ENCODE data around the gene SGIP1. TPM values are rescaled to one million over a fixed set of nuclear protein-coding genes. Genes with fewer than 3 reads are reported as not detected.
A peak's percentile ranks its signal among the peaks of the same experiment; 100 is the strongest.

Gene SGIP1
- total RNA-seq, 2 experiments from 2014 or later: not detected

DNA sequence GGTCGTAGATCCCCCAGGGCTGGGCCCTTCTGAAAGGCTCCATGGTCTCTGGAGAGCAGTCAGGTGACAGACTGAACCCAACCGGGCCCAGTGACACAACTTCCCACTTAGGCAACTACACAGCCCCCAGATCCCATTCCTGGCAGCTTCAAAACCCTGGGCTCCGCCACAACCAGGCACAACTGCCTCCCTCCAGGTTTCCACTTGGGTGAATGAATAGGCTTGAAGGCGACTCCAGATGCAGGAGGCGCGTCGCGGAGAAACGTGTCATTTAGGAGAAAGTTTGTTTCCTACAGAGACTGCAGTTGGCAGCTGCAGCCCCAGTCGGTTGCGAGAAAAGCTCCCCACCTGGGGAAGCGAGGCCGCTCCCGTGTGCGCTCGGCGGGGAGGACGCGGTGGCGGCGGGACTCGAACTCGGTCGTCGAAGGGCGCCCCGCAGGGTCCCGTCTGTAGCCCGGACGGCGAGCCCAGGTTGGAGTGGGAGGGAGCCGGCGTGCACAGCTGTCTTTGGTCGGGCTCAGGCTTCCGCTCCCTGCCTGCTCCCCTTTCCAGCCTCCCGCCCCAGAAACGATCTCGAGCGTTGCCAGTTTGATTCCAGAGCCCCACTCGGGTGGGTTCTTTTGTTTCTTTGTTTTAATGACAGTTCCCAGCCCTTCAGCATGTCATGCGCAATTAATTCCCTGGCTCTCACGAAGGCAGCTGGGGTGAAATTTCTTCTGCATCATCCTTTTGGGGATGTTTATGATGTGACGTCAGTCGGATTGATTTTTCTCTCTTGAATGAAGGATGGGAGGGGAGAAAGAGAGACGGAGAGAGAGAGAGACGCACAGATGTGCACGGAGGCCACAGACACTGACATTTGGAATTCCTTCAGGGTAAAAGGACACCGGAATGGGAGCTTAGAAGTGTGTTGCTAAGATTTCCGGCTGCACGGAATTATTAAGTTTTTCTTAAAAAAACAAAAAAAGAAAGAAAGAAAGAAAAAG, 862 bp upstream of the SGIP1 start:
- H3K9me3 Mint-ChIP-seq: no peaks in the 10 kb centered on the region
- no peak overlapping the region for H3K27ac Mint-ChIP-seq
- peaks cover 56% of the 10 kb centered on the region for H3K27me3 Mint-ChIP-seq
- H3K36me3 Mint-ChIP-seq: no peaks in the 10 kb centered on the region
- peak overlapping the region; percentile 77 for H3K4me3 Mint-ChIP-seq
- peaks cover 12% of the 10 kb centered on the region for H3K4me1 Mint-ChIP-seq
- peak; percentile 25 for DNase-seq

DNA sequence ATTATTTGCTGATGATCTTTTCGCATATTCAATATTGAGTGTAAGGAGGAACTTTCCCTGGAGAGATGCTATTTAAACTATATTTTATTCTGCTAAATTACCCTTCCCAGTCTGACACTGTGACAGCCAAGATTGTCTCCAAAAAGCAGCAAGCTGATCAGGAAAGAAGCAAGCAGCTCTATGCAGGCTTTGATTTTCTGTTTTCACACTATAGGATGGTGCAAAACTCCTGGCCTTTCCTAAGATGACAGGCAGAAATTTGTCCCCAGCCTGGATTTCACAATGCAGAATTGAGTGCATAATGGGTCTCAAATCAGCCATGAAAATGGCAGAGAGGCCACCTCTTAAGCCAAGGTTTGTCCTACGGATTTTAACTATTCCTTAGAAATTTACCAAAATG, 1.1 kb downstream of the SGIP1 start:
- no peaks in the 10 kb centered on the region for H3K36me3 Mint-ChIP-seq
- peaks cover 12% of the 10 kb centered on the region for H3K4me1 Mint-ChIP-seq
- H3K9me3 Mint-ChIP-seq: no peaks in the 10 kb centered on the region
- H3K27ac Mint-ChIP-seq: no peak overlapping the region
- no peak for DNase-seq
- H3K27me3 Mint-ChIP-seq: peaks cover 44% of the 10 kb centered on the region
- H3K4me3 Mint-ChIP-seq: no peak overlapping the region

DNA sequence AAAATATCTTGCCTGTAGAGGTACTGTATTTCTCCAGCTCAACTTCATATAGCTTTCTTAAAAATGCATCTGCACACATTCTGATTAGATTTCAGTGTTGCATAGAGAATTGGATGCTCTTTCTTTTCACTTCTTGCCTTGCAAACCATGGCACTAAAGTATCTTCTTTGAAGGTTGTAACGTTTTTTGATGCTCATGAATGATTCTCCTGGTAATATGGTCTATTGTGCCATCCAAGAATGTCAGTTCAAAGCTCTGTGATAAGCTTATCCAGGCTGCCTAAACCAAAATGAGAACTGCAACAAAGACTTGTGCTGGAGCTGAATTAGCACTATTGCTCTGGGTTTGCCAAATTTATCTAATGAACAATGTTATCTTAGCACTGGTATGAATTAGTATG, 1.9 kb downstream of the SGIP1 start:
- no peak overlapping the region for H3K4me3 Mint-ChIP-seq
- DNase-seq: no peak
- H3K27ac Mint-ChIP-seq: no peak overlapping the region
- no peaks in the 10 kb centered on the region for H3K9me3 Mint-ChIP-seq
- peaks cover 12% of the 10 kb centered on the region for H3K4me1 Mint-ChIP-seq
- H3K36me3 Mint-ChIP-seq: no peaks in the 10 kb centered on the region
- H3K27me3 Mint-ChIP-seq: peaks cover 38% of the 10 kb centered on the region

DNA sequence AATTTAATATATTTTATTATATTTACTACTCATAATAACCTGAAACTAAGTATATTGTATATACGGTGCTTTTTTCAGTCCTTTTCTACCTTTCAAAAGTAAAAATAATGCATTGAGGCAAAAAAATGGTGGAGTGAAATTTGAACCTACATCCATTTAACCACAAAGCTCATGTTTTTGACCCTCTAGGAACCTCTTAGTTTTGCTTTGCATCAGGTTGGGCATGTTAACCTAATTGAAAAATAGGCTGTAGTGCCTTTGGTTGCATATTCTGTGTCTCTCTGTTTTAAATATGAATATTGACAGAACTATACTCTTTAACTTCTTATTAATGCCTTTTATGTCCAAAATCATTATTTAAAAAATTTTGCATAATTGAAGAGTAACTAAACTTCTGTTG, 3.8 kb downstream of the SGIP1 start:
- no peak for DNase-seq
- Mint-ChIP-seq H3K4me1 (peaks cover 9% of the 10 kb centered on the region), H3K27ac (no peak overlapping the region), H3K36me3 (no peaks in the 10 kb centered on the region), H3K4me3 (no peak overlapping the region), H3K9me3 (no peaks in the 10 kb centered on the region), H3K27me3 (peaks cover 22% of the 10 kb centered on the region)

DNA sequence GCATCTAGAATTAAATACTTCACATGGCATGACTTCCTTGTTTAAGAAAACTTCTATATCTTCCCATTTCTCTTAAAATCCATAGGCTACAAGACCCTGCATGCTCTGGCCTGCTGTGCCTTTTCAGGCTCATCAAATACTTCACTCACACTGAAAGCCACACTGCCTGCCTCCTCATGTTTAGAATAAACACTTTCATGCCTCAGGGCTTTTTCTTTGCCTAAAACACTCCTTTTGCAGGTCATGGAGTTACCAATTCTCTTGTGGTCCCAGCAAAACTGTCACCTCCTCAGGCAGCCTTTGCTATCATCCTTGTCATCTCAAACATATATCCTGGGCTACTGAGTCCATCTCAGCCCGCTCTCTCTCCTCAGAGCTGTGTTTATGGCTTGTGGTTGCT, 5.5 kb downstream of the SGIP1 start:
- no peak overlapping the region for H3K4me3 Mint-ChIP-seq

DNA sequence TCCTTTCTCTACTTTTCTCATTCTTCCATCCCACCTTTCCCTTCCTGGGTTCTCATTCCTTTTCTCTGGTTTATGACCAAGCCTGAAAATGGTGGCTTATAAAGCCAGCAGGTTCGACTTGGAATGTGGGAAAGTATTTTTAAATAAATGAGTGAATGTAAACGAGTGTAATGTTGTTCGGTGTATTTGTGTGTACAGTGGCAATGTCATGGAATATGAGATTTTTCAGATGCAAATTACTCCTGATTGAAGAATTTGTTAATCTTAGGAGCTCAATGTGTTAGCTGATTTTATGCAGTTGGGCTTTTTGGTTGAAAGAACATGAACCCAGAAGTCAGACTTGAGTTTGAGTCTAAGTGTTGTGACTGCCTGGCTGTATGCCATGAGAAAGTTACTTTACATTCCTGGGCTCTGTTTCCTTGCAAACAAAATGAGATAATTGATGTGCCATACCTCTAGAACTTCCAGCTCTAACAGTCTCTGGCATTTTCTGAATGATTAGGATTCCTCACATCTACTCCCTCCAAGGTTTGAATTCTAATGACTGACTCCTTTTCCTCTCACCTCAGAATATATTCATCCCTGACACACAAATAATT, 6.6 kb downstream of the SGIP1 start:
- Mint-ChIP-seq H3K4me3 (no peak overlapping the region), H3K4me1 (no peaks in the 10 kb centered on the region), H3K36me3 (no peaks in the 10 kb centered on the region), H3K27ac (no peak overlapping the region), H3K9me3 (no peaks in the 10 kb centered on the region), H3K27me3 (no peaks in the 10 kb centered on the region)
- no peak for DNase-seq

More for the DNA sequence above, 5.5 kb downstream of the SGIP1 start:
- no peaks in the 10 kb centered on the region for H3K4me1 Mint-ChIP-seq
- peaks cover 5% of the 10 kb centered on the region for H3K27me3 Mint-ChIP-seq
- no peak for DNase-seq
- no peaks in the 10 kb centered on the region for H3K9me3 Mint-ChIP-seq
- H3K27ac Mint-ChIP-seq: no peak overlapping the region
- no peaks in the 10 kb centered on the region for H3K36me3 Mint-ChIP-seq

DNA sequence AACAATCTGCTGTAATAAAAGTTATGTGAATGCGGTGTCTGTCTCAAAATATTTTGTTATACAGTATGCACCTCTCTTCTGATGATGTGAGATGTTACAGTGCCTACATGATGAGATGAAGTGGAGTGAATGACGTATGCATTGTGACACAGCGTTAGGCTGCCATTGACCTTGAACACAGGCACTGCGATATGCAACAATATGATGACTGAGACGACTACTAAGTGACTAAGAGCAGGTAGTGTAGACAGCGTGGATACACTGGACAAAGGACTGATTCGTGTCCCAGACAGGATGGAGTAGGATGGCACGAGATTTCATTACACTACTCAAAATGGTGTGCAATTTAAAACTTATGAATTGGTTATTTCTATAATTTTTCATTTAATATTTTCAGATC, 8.4 kb downstream of the SGIP1 start:
- Mint-ChIP-seq H3K9me3 (no peaks in the 10 kb centered on the region), H3K4me3 (no peak overlapping the region), H3K27ac (no peak overlapping the region), H3K27me3 (no peaks in the 10 kb centered on the region), H3K4me1 (no peaks in the 10 kb centered on the region), H3K36me3 (no peaks in the 10 kb centered on the region)
- DNase-seq: no peak

DNA sequence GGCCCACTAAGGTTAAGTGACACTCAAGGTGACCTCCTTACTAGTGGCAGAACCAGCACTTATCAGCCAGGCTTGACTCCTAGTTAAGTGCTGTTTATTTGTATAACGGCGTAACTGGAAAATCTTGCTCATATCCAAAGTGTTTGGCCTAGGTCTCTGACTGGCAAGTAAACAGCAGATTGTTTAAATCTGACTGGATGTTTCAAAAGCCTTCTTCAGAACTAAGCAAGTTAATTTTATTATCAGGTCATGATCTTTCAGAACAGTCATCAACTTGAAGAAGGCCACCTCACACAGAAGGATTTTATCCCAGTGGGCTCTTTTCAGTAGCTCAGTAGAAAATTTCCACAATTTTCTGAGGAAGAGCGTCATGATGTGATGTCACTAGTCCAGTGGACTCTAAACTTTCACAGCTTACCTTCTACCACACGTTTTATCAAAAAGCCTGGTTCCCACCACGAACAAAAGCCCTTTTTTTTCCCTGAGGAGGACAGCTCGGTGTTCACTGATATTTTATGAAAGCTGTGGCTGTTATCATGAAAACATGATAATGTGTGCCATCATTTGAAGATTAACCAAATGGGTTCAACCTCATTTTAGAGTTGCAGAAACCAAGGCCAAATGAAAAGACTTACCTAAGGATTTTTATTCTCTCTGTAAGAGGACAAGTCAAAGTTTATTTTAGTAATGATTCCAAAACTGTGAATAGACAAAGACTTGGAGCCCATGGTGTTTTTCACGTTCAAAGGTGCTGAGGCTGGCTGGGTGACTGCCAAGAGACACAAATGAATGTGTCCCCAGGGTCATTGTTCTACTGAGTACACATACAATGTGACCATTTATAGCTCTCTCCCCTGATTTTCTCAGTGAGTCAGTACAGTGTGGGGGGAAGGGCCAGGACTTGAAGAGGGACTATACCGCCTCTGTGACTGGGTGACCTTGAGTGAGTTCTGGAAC, 9.1 kb downstream of the SGIP1 start:
- no peak overlapping the region for H3K4me3 Mint-ChIP-seq
- H3K27ac Mint-ChIP-seq: no peak overlapping the region
- DNase-seq: no peak
- H3K36me3 Mint-ChIP-seq: no peaks in the 10 kb centered on the region
- H3K9me3 Mint-ChIP-seq: no peaks in the 10 kb centered on the region
- H3K4me1 Mint-ChIP-seq: no peaks in the 10 kb centered on the region
- no peaks in the 10 kb centered on the region for H3K27me3 Mint-ChIP-seq

DNA sequence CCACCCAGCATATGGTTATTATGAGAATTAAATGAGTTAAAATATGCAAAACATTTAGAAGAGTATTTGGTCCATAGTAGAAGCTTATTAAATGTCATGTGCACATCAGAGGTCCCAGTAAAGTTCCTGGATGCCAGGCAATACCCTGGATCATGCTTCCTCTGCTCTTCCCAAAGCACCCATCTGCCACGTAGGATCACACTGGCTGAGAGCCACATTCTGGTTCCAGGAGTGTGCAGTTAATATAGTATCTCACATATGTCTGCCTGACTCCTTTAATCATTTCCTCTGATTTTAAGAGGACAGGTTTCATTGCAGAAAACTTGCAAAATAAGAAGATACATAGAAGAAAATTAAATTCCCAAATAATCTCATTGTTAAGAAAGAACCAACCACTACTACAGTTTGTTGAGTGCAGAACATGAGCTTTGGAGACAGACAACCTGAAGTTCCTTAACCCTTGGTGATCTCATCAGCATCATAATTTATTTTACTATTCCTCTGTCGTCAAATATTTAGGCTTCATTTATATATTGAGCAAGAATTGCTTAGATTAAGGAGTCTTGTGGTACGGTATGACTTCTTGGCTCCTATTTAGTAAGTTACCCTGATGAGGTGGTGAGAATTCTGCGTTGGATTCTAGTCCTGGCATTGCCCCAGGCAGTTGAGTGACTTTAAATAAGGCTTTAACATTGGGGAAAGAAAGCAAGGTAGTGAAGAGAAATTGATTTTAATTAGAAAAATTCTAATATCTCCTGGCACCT, 12.3 kb downstream of the SGIP1 start:
- Mint-ChIP-seq H3K27ac (no peak overlapping the region), H3K36me3 (no peaks in the 10 kb centered on the region), H3K4me1 (no peaks in the 10 kb centered on the region), H3K4me3 (no peak overlapping the region), H3K9me3 (no peaks in the 10 kb centered on the region), H3K27me3 (no peaks in the 10 kb centered on the region)
- no peak for DNase-seq

DNA sequence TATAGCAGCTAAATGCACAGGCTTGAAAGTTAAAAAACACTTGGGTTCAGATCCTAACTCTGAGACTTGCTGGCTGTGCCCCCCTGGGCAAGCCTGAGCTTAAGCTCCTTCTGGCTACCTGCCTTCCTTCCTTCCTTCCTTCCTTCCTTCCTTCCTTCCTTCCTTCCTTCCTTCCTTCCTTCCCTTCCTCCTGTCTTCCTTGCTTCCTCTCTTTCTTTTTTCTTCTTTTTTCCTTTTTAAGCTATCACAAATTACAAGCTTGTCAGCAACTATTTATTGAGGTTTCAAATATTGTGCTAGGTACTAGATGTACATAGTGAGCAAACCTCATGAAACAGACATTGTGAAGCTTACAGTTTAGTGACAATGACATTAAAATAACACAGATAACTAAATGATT, 15.1 kb downstream of the SGIP1 start:
- Mint-ChIP-seq H3K9me3 (no peaks in the 10 kb centered on the region), H3K4me1 (no peaks in the 10 kb centered on the region), H3K36me3 (no peaks in the 10 kb centered on the region), H3K27ac (no peak overlapping the region), H3K4me3 (no peak overlapping the region), H3K27me3 (no peaks in the 10 kb centered on the region)
- no peak for DNase-seq

DNA sequence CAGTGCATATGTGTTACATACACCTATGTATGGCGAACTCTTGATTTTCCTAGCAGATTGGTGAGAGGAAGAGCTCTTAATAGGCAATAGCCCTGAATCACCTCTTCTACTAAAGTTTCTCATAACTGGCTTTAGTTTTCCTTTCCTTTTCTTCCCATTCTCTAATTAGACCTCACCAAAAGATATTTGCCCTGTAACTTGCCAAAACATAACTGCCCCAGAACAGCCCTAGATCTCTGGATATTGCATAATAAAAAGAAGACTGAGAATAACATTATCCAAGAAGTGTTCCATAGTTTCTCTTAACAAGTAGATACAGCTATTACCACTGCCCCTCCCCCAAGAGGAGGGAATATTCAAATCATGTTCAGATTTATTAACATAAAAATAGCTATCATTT, 16.3 kb downstream of the SGIP1 start:
- Mint-ChIP-seq H3K4me3 (no peak overlapping the region), H3K4me1 (no peaks in the 10 kb centered on the region), H3K27ac (no peak overlapping the region), H3K9me3 (no peaks in the 10 kb centered on the region), H3K27me3 (no peaks in the 10 kb centered on the region), H3K36me3 (no peaks in the 10 kb centered on the region)
- no peak for DNase-seq

DNA sequence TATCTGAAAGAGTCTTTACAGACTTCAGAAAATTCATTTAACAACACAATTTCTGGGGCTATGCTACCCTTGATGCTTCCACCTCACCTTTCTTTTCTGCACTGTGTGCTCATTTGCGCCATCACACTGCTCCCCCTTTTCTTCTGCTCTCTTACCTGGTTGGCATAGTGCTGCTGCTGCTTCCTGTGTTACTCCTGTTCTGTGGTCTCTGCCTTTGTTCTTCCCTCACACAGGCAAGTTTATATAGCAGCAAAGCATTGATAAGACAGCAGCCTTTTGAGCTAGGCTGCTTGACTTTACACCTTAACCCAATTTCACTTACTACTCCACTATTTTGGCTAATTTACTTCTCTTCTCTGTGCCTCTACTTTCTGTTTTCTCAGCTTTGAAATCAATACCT, 18.3 kb downstream of the SGIP1 start:
- no peak overlapping the region for H3K4me3 Mint-ChIP-seq
- no peaks in the 10 kb centered on the region for H3K4me1 Mint-ChIP-seq
- no peak overlapping the region for H3K27ac Mint-ChIP-seq
- DNase-seq: no peak
- peaks cover 5% of the 10 kb centered on the region for H3K27me3 Mint-ChIP-seq
- H3K9me3 Mint-ChIP-seq: no peaks in the 10 kb centered on the region
- no peaks in the 10 kb centered on the region for H3K36me3 Mint-ChIP-seq

DNA sequence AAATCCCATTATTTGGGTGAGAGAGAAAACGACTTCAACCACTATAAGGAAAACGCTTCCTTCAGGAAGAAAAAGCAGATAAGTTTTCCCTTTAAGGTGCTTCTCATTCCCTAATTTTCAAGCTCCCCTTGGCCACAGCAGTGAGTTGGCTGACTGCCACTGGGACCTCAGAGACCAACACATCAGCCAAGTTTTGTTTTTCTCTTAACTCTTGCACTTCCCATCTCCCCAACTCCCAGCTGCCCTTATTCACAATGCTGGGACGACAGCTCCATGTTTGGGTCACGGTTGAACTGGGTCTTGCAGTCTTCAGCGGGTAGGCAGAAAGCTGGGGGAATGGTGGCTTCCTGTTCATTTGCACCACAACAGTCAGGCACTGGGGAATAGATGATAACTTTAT, 18.9 kb downstream of the SGIP1 start:
- H3K4me3 Mint-ChIP-seq: no peak overlapping the region
- H3K4me1 Mint-ChIP-seq: no peaks in the 10 kb centered on the region
- H3K9me3 Mint-ChIP-seq: no peaks in the 10 kb centered on the region
- no peak for DNase-seq
- no peak overlapping the region for H3K27ac Mint-ChIP-seq
- H3K27me3 Mint-ChIP-seq: peaks cover 5% of the 10 kb centered on the region
- H3K36me3 Mint-ChIP-seq: no peaks in the 10 kb centered on the region

DNA sequence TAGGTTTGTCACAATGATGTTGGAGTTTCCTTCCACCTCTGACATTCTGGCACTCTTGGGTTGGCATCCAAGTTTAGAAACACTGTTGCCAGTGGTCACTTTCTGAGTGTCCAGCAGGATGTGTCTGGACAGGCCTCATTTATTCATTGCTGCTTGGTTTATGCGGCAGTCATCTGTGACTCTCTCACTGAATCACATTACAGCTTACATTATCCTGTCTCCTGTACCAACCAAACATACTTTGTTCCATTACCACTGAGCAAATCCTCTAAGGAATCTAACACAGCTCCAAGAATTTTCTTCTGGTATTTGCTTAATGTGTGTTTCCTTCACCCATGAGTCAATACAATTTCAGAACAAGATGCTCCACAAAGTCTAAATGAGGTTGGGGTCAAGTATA, 19.9 kb downstream of the SGIP1 start:
- peaks cover 5% of the 10 kb centered on the region for H3K27me3 Mint-ChIP-seq

More for the DNA sequence above, 19.9 kb downstream of the SGIP1 start:
- Mint-ChIP-seq H3K9me3 (no peaks in the 10 kb centered on the region), H3K36me3 (no peaks in the 10 kb centered on the region), H3K27ac (no peak overlapping the region), H3K4me3 (no peak overlapping the region), H3K4me1 (no peaks in the 10 kb centered on the region)
- no peak for DNase-seq

All from activated naive CD8-positive, alpha-beta T cell treated with anti-CD3 and anti-CD28 coated beads for 36 hours (primary cell).